Kidney epithelial cell (primary cell): Measurements from ENCODE around the gene CXXC4. TPM values are rescaled to one million over a fixed set of nuclear protein-coding genes. Genes with fewer than 3 reads are reported as not detected.

Experiments
- DNase-seq: peaks from one replicate; pipeline ENCODE4 v3.0.0-alpha.2; 2010; ENCODE audit warnings: low read depth
- H3K27me3 ChIP-seq: 2 replicates; pipeline ENCODE4 v1.6.0; 2011; ENCODE audit warnings: low read length; ENCODE audit not compliant: control insufficient read depth, insufficient read depth
- H3K36me3 ChIP-seq: 2 replicates; pipeline ENCODE4 v1.5.1; 2011; ENCODE audit warnings: low read length; ENCODE audit not compliant: control insufficient read depth, insufficient read depth
- H3K4me3 ChIP-seq: 2 replicates; pipeline ENCODE4 v1.5.1; 2011; ENCODE audit warnings: low read depth, mild to moderate bottlenecking, control low read depth, low read length
- CTCF ChIP-seq: IDR thresholded peaks from 2 replicates; pipeline ENCODE4 v1.5.1; 2011; ENCODE audit warnings: mild to moderate bottlenecking, moderate library complexity, low read length, control low read depth, inconsistent platforms; ENCODE audit not compliant: insufficient read depth, poor library complexity, severe bottlenecking
- total RNA-seq: library from RNA; depleted of rRNA; stranded (reverse); fragments of >200 nt; gene quantifications from 2 replicates; pipeline ENCODE4 v1.2.3, GENCODE V29; 2015

The CXXC4 gene
- total RNA-seq, 1 donor from 2014 or later: 0.50 TPM

- TF ChIP-seq CTCF: no peak
- Histone ChIP-seq H3K36me3 (no peaks in the 10 kb centered on the region), H3K4me3 (no peak overlapping the region), H3K27me3 (no peaks in the 10 kb centered on the region)
- no peak for DNase-seq
These were observed 29.3 kb upstream of the CXXC4 start for GRCh38 chr4:104524026-104524425.

GRCh38 chr4:104519588-104519987, 24.9 kb upstream of the CXXC4 start:
- Histone ChIP-seq H3K36me3 (no peaks in the 10 kb centered on the region), H3K4me3 (no peak overlapping the region), H3K27me3 (no peaks in the 10 kb centered on the region)
- TF ChIP-seq CTCF: no peak
- no peak for DNase-seq

- Histone ChIP-seq H3K36me3 (no peaks in the 10 kb centered on the region), H3K27me3 (no peaks in the 10 kb centered on the region), H3K4me3 (no peak overlapping the region)
- no peak for TF ChIP-seq CTCF
- DNase-seq: no peak
These were observed 22.2 kb upstream of the CXXC4 start for GRCh38 chr4:104516884-104517283.

- DNase-seq: no peak
These were observed 13.5 kb upstream of the CXXC4 start for GRCh38 chr4:104508224-104508623.

GRCh38 chr4:104507112-104507511, 12.4 kb upstream of the CXXC4 start:
- TF ChIP-seq CTCF: no peak
- H3K36me3 ChIP-seq: no peaks in the 10 kb centered on the region

More at GRCh38 chr4:104508224-104508623, 13.5 kb upstream of the CXXC4 start:
- Histone ChIP-seq H3K27me3 (no peaks in the 10 kb centered on the region), H3K36me3 (no peaks in the 10 kb centered on the region), H3K4me3 (no peak overlapping the region)
- TF ChIP-seq CTCF: no peak

GRCh38 chr4:104504536-104504935, 9.8 kb upstream of the CXXC4 start:
- Histone ChIP-seq H3K4me3 (no peak overlapping the region), H3K36me3 (no peaks in the 10 kb centered on the region), H3K27me3 (no peaks in the 10 kb centered on the region)
- TF ChIP-seq CTCF: no peak
- no peak for DNase-seq

More at GRCh38 chr4:104507112-104507511, 12.4 kb upstream of the CXXC4 start:
- DNase-seq: no peak
- no peaks in the 10 kb centered on the region for H3K27me3 ChIP-seq
- H3K4me3 ChIP-seq: no peak overlapping the region
